GM23338 (cell line): ENCODE results near the gene ACVR1C. TPM values are rescaled to one million over a fixed set of nuclear protein-coding genes. Genes with fewer than 3 reads are reported as not detected.

Experiments used
- ATAC-seq: fragments of 200-7000 bp; cut with Tn5 transposase; 3 replicates; pipeline ENCODE4 v1.9.1; 2020
- DNase-seq: peaks from one replicate; pipeline ENCODE4 v3.0.0-alpha.2; 2015; ENCODE audit warnings: low spot score
- H2AFZ ChIP-seq: fragments of 200-600 bp; sonication (generic); 2 replicates; pipeline ENCODE4 v1.8.0; 2016; ENCODE audit warnings: antibody characterized with exemption, mild to moderate bottlenecking, moderate library complexity
- H3F3A ChIP-seq: fragments of 200-600 bp; sonication (generic); replicated peaks from 2 replicates; pipeline ENCODE4 v1.8.0; 2017; ENCODE audit warnings: antibody characterized with exemption, mixed run types, low read depth
- H3K27ac ChIP-seq: fragments of 200-600 bp; sonication (generic); 2 replicates; pipeline ENCODE4 v1.6.1; 2016; ENCODE audit warnings: low read depth
- H3K27me3 ChIP-seq: fragments of 200-600 bp; sonication (generic); 2 replicates; pipeline ENCODE4 v1.8.0; 2016; ENCODE audit warnings: mild to moderate bottlenecking, mixed run types, moderate library complexity; ENCODE audit not compliant: insufficient read depth
- H3K36me3 ChIP-seq: fragments of 200-600 bp; sonication (generic); 2 replicates; pipeline ENCODE4 v1.8.0; 2016; ENCODE audit warnings: mild to moderate bottlenecking; ENCODE audit not compliant: insufficient read depth
- H3K4me1 ChIP-seq: fragments of 200-600 bp; sonication (generic); 2 replicates; pipeline ENCODE4 v1.8.0; 2016; ENCODE audit warnings: mild to moderate bottlenecking, moderate library complexity; ENCODE audit not compliant: insufficient read depth
- H3K4me2 ChIP-seq: fragments of 200-600 bp; sonication (generic); 2 replicates; pipeline ENCODE4 v1.7.1; 2017; ENCODE audit warnings: mixed run types
- H3K4me3 ChIP-seq: fragments of 200-600 bp; sonication (generic); 2 replicates; pipeline ENCODE4 v1.6.1; 2016; ENCODE audit warnings: mixed run types
- H3K79me2 ChIP-seq: fragments of 200-600 bp; sonication (generic); replicated peaks from 2 replicates; pipeline ENCODE4 v1.8.0; 2017; ENCODE audit warnings: mild to moderate bottlenecking; ENCODE audit not compliant: insufficient read depth
- H3K9me2 ChIP-seq: fragments of 200-600 bp; sonication (generic); 2 replicates; pipeline ENCODE4 v1.8.0; 2017; ENCODE audit not compliant: insufficient read depth
- H4K20me1 ChIP-seq: fragments of 200-600 bp; sonication (generic); replicated peaks from 2 replicates; pipeline ENCODE4 v1.8.0; 2017; ENCODE audit warnings: mild to moderate bottlenecking; ENCODE audit not compliant: insufficient read depth
- H3K27ac Mint-ChIP-seq: 2 replicates; pipeline ENCODE4 v1.8.0; 2020; ENCODE audit warnings: inconsistent platforms, mild to moderate bottlenecking, moderate library complexity, mixed read lengths
- H3K27me3 Mint-ChIP-seq: 3 replicates; pipeline ENCODE4 v1.8.0; 2022; ENCODE audit warnings: low read depth, mild to moderate bottlenecking, moderate library complexity, mixed read lengths, inconsistent platforms; ENCODE audit not compliant: insufficient read depth, poor library complexity
- H3K36me3 Mint-ChIP-seq: 3 replicates; pipeline ENCODE4 v1.8.0; 2021; ENCODE audit warnings: low read depth, mild to moderate bottlenecking, inconsistent platforms, moderate library complexity, mixed read lengths
- H3K4me1 Mint-ChIP-seq: 3 replicates; pipeline ENCODE4 v1.8.0; 2020; ENCODE audit warnings: mild to moderate bottlenecking, inconsistent platforms, mixed read lengths
- H3K4me3 Mint-ChIP-seq: 3 replicates; pipeline ENCODE4 v1.8.0; 2021; ENCODE audit warnings: moderate library complexity, mild to moderate bottlenecking, inconsistent platforms, mixed read lengths
- H3K9me3 Mint-ChIP-seq: 3 replicates; pipeline ENCODE4 v1.8.0; 2020; ENCODE audit warnings: moderate library complexity, mild to moderate bottlenecking, inconsistent platforms, mixed read lengths
- CREB1 ChIP-seq: fragments of 250-450 bp; sonication (Bioruptor Pico); IDR thresholded peaks from 2 replicates; pipeline ENCODE4 v1.5.0; 2020; ENCODE audit warnings: low read depth, mild to moderate bottlenecking, moderate library complexity
- CTCF ChIP-seq, 2 experiments: fragments of 200-600 bp in 1 of 2; sonication (generic) in 1 of 2; conservative IDR thresholded peaks; 2 replicates each; pipeline versions ENCODE4 v1.5.1 to v1.6.1; 2016 to 2017; ENCODE audit warnings: antibody characterized with exemption in 2 of 2, low read depth in 2 of 2, mild to moderate bottlenecking in 2 of 2, moderate library complexity in 1 of 2
- ETS1 ChIP-seq: IDR thresholded peaks from 2 replicates; pipeline ENCODE4 v1.6.1; 2016; ENCODE audit warnings: antibody characterized with exemption
- EZH2 ChIP-seq: fragments of 200-600 bp; sonication (generic); IDR thresholded peaks from one replicate; pipeline ENCODE4 v1.8.0; 2017; ENCODE audit warnings: antibody characterized with exemption, mild to moderate bottlenecking, low read depth; ENCODE audit not compliant: unreplicated experiment
- EZH2phosphoT487 ChIP-seq: fragments of 200-600 bp; sonication (generic); IDR thresholded peaks from one replicate; pipeline ENCODE4 v1.8.1; 2018; ENCODE audit warnings: antibody characterized with exemption; ENCODE audit not compliant: unreplicated experiment
- JUNB ChIP-seq: IDR thresholded peaks from one replicate; pipeline ENCODE4 v1.6.1; 2016; ENCODE audit warnings: antibody characterized with exemption; ENCODE audit not compliant: unreplicated experiment
- NANOG ChIP-seq: IDR thresholded peaks from 2 replicates; pipeline ENCODE4 v1.6.1; 2016; ENCODE audit warnings: antibody characterized with exemption, borderline replicate concordance
- POLR2AphosphoS5 ChIP-seq: IDR thresholded peaks from 2 replicates; pipeline ENCODE4 v1.6.1; 2016; ENCODE audit warnings: antibody characterized with exemption, low read depth
- STAT1 ChIP-seq: IDR thresholded peaks from one replicate; pipeline ENCODE4 v1.6.1; 2016; ENCODE audit warnings: antibody characterized with exemption; ENCODE audit not compliant: unreplicated experiment
- ZNF114 ChIP-seq: fragments of 250-450 bp; sonication (Bioruptor Pico); IDR thresholded peaks from 2 replicates; pipeline ENCODE4 v1.5.0; 2020; ENCODE audit warnings: mild to moderate bottlenecking, moderate library complexity
- ZNF331 ChIP-seq: fragments of 250-450 bp; sonication (Bioruptor Pico); IDR thresholded peaks from 2 replicates; pipeline ENCODE4 v1.5.0; 2020; ENCODE audit warnings: low read depth, mild to moderate bottlenecking, moderate library complexity
- ZNF462 ChIP-seq: fragments of 250-450 bp; sonication (Bioruptor Pico); IDR thresholded peaks from 2 replicates; pipeline ENCODE4 v1.5.0; 2020; ENCODE audit warnings: mild to moderate bottlenecking, moderate library complexity
- polyA plus RNA-seq: library from polyadenylated mRNA; unstranded; fragments of >200 nt; fragmentation: Nextera tagmentation; extraction: Ambion mirVana; gene quantifications from 2 replicates; pipeline ENCODE4 v1.2.1, GENCODE V29; 2016
- total RNA-seq: library from RNA; depleted of rRNA; stranded (reverse); fragments of >200 nt; shearing (Covaris generic); gene quantifications from 2 replicates; pipeline ENCODE4 v1.2.3, GENCODE V29; 2014
- TF ChIP-seq, protein P1 (sequence below): IDR thresholded peaks from one replicate; pipeline ENCODE4 v1.6.1; 2018; ENCODE audit warnings: antibody characterized with exemption; ENCODE audit not compliant: unreplicated experiment

The ACVR1C gene
- total and polyA plus RNA-seq, 2 experiments from 2014 or later: 0.61 to 0.94 TPM

- H3K4me3 Mint-ChIP-seq: no peak overlapping the region
- no peak overlapping the region for H3K4me3 ChIP-seq
- H3K4me1 Mint-ChIP-seq: peaks cover 6% of the 10 kb centered on the region; the same call in 2 of the 3 replicates
- H3K4me1 ChIP-seq: peaks cover 4% of the 10 kb centered on the region; the same call in 1 of the 2 replicates
- H3K4me2 ChIP-seq: no peak overlapping the region
- no peaks in the 10 kb centered on the region for H3K36me3 ChIP-seq
- no peaks in the 10 kb centered on the region for H3K79me2 ChIP-seq
- H3K27ac Mint-ChIP-seq: no peak overlapping the region
- DNase-seq: no peak
- no peaks in the 10 kb centered on the region for H3K27me3 Mint-ChIP-seq
- no peaks in the 10 kb centered on the region for H3K9me3 Mint-ChIP-seq
- H3K27me3 ChIP-seq: no peaks in the 10 kb centered on the region; the same call in 1 of the 2 replicates
- H3K36me3 Mint-ChIP-seq: no peaks in the 10 kb centered on the region
- no peaks in the 10 kb centered on the region for H4K20me1 ChIP-seq
- H3K27ac ChIP-seq: no peak overlapping the region
- no peaks in the 10 kb centered on the region for H3F3A ChIP-seq
- no peaks in the 10 kb centered on the region for H3K9me2 ChIP-seq
- TF ChIP-seq EZH2: no peak
- TF ChIP-seq, protein P1, sequence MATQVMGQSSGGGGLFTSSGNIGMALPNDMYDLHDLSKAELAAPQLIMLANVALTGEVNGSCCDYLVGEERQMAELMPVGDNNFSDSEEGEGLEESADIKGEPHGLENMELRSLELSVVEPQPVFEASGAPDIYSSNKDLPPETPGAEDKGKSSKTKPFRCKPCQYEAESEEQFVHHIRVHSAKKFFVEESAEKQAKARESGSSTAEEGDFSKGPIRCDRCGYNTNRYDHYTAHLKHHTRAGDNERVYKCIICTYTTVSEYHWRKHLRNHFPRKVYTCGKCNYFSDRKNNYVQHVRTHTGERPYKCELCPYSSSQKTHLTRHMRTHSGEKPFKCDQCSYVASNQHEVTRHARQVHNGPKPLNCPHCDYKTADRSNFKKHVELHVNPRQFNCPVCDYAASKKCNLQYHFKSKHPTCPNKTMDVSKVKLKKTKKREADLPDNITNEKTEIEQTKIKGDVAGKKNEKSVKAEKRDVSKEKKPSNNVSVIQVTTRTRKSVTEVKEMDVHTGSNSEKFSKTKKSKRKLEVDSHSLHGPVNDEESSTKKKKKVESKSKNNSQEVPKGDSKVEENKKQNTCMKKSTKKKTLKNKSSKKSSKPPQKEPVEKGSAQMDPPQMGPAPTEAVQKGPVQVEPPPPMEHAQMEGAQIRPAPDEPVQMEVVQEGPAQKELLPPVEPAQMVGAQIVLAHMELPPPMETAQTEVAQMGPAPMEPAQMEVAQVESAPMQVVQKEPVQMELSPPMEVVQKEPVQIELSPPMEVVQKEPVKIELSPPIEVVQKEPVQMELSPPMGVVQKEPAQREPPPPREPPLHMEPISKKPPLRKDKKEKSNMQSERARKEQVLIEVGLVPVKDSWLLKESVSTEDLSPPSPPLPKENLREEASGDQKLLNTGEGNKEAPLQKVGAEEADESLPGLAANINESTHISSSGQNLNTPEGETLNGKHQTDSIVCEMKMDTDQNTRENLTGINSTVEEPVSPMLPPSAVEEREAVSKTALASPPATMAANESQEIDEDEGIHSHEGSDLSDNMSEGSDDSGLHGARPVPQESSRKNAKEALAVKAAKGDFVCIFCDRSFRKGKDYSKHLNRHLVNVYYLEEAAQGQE: no peak
- TF ChIP-seq EZH2phosphoT487: no peak
- TF ChIP-seq CTCF (conservative IDR thresholded peaks at IDR 0.05; ENCODE audit: low read depth in 2 of 2): no peak; a peak in 1 of 4 replicates
- no peak for TF ChIP-seq POLR2AphosphoS5
- no peak for TF ChIP-seq ZNF462
- TF ChIP-seq STAT1: no peak
- TF ChIP-seq JUNB: no peak
- no peak for TF ChIP-seq ZNF331 (CRISPR knock-in tag)
- TF ChIP-seq ETS1: no peak
- no peak for TF ChIP-seq CREB1 (CRISPR knock-in tag)
- TF ChIP-seq ZNF114 (CRISPR knock-in tag): no peak
- TF ChIP-seq NANOG: no peak
- no peak overlapping the region for H2AFZ ChIP-seq
- no peak for ATAC-seq
Observed at GRCh38 chr2:157592948-157593347, 35.7 kb downstream of the ACVR1C start.
